ENCODE results near the gene ERP29.
"Not testable (repeated sequence)": the region's sequence is repeated elsewhere in the genome, so short reads cannot be mapped to it uniquely, and the experiment has no call there.

ERP29 gene

GRCh38 chr12:112012775-112013600 is at the start of gene ERP29, which contains the start of gene TMEM116:
Gene ERP29, plus strand, starts transcription at chr12:112013426. Its CDS starts 40 bp downstream, at chr12:112013466.
Gene TMEM116, minus strand, starts transcription at chr12:112013165. Its CDS starts 7,895 bp downstream, at chr12:112005270.
- in situ Hi-C loops (cut with HindIII; ENCODE audit: low sequenced_read_pairs) = no loop called here

- in situ Hi-C loops (cut with HindIII; ENCODE audit: low sequenced_read_pairs) = no loop called here
Observed at GRCh38 chr12:111964935-111965334, 48.3 kb upstream of the ERP29 start.

DNA sequence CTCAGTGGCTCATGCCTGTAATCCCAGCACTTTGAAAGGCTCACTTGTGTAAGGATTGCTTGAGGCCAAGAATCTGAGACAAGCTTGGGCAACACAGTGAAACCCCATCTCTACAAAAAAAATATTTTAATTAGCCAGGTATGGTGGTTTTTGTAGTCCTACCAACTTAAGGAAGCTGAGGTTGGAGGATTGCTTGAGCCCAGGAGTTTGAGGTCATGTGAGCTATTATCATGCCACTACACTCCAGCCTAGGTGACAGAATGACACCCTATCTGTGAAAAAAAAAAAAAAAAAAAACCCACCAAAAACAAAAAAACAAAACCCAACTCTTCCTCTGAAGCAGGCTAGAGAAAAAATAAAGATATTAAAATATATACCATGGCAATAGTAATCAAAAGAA is 41.4 kb upstream of the ERP29 start:
- in situ Hi-C loops (cut with HindIII; ENCODE audit: low sequenced_read_pairs) = no loop called here

- in situ Hi-C loops (cut with HindIII; ENCODE audit: low sequenced_read_pairs) = no loop called here
Observed at GRCh38 chr12:111975161-111975931, 37.9 kb upstream of the ERP29 start.

DNA sequence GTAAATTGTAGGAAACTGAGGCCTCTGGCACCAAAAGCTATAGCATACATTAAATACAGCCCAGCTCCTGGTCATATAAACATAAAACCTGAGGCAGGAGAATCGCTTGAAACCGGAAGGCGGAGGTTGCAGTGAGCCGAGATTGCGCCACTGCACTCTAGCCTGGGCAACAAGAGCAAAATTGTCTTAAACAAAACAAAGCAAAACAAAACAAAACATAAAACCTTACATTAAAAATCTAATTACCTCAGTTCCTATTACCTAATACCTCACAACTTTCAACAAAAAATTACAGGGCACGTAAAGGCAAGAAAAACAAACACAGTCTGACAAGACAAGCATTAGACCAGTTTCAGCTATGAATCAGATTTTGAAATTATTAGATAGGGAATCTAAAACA is 36.9 kb upstream of the ERP29 start:
- in situ Hi-C loops (cut with HindIII; ENCODE audit: low sequenced_read_pairs) = no loop called here

- in situ Hi-C loops (cut with HindIII; ENCODE audit: low sequenced_read_pairs) = no loop called here
Observed at GRCh38 chr12:111976860-111977259, 36.4 kb upstream of the ERP29 start.

- in situ Hi-C loops (cut with HindIII; ENCODE audit: low sequenced_read_pairs) = no loop called here
Observed at GRCh38 chr12:111978545-111978944, 34.7 kb upstream of the ERP29 start.

DNA sequence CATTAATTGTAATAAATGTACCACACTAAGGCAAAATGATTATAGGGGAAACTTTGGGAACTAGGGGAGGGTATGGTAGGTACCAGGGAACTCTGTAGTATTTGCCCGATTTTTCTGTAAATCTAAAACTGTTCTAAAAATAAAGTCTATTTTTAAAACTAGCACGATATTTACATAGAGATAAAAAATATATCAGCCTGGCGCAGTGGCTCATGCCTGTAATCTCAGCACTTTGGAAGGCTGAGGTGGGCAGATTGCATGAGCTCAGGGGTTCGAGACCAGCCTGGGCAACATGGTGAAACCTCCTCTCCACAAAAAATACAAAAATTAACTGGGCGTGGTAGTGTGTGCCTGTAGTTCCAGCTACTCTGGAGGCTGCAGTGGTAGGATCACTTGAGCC is 32.6 kb upstream of the ERP29 start:
- in situ Hi-C loops (cut with HindIII; ENCODE audit: low sequenced_read_pairs) = no loop called here

- in situ Hi-C loops (cut with HindIII; ENCODE audit: low sequenced_read_pairs) = no loop called here
Observed at GRCh38 chr12:111981987-111982386, 31.2 kb upstream of the ERP29 start.

- in situ Hi-C loops (cut with HindIII; ENCODE audit: low sequenced_read_pairs) = no loop called here
Observed at GRCh38 chr12:111984820-111985219, 28.4 kb upstream of the ERP29 start.

DNA sequence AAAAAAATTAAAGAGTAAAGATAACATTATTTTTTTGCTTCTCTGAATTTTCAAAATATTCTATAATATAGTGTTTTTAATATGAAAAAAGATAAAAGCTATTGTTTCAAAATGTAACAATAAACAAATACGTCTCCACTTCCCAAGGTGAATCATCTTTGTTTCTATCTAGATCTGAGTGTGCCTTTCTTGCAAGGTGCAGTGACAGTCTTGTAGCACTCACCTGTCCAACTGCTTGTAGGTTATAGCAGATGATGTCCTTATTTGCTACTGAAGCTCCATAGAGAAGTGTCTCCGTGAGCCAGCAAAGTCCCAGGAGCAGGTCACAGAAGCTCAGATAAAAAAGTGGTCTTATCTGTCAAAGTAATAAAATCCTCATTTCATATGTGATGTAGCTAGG is 21.7 kb upstream of the ERP29 start:
- in situ Hi-C loops (cut with HindIII; ENCODE audit: low sequenced_read_pairs) = no loop called here

DNA sequence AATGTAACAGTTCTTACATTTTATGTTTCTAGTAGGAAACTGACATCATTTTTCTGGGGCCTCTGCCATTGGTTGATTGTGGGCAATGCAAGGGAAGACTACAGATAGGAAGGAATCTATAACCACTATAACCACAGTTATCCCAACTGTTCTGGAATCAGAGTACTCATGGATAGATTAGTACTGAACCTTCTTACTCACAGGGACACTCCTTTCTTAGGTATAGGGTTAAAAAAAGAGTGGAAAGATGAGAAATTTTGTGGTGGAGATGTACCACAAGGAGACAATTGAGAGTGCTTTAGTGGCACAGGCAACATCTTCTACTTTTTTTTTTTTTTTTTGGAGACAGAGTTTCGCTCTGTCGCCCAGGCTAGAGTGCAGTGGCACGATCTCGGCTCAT is 21.3 kb upstream of the ERP29 start:
- in situ Hi-C loops (cut with HindIII; ENCODE audit: low sequenced_read_pairs) = no loop called here

- in situ Hi-C loops (cut with HindIII; ENCODE audit: low sequenced_read_pairs) = no loop called here
Observed at GRCh38 chr12:111992464-111992863, 20.8 kb upstream of the ERP29 start.

DNA sequence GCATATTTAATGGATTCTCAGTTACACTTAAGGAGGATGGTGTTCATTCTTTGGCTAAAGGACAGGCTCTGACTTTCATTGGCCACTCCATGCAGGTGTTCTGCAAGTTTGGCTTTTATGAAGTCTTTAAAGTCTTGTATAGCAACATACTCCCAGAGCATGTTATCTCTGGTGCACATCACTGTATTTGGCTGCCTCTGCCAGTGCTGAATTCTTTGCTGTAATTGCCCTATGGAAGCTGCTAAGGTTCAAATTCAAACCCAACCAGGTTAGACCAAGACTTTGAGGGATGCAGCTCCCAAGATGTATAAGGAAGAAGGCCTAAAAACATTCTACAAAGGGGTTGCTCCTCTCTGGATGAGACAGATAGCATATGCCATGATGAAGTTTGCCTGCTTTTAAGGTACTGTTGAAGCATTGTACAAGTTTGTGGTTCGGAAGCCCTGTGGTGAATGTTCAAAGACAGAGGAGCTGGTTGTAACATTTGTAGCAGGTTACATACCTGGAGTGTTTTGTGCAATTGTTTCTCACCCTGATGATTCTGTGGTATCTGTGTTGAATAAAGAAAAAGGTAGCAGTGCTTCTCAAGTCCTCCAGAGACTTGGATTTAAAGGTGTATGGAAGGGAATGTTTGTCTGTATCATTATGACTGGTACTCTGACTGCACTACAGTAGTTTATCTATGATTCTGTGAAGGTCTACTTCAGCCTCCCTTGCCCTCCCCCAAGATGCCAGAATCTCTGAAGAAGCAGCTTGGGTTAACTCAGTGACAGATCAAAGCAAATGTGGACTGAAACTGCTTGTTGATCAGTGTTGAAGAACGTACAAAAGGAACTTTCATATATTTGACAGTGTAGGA is 19.7 kb upstream of the ERP29 start:
- in situ Hi-C loops (cut with HindIII; ENCODE audit: low sequenced_read_pairs) = no loop called here

DNA sequence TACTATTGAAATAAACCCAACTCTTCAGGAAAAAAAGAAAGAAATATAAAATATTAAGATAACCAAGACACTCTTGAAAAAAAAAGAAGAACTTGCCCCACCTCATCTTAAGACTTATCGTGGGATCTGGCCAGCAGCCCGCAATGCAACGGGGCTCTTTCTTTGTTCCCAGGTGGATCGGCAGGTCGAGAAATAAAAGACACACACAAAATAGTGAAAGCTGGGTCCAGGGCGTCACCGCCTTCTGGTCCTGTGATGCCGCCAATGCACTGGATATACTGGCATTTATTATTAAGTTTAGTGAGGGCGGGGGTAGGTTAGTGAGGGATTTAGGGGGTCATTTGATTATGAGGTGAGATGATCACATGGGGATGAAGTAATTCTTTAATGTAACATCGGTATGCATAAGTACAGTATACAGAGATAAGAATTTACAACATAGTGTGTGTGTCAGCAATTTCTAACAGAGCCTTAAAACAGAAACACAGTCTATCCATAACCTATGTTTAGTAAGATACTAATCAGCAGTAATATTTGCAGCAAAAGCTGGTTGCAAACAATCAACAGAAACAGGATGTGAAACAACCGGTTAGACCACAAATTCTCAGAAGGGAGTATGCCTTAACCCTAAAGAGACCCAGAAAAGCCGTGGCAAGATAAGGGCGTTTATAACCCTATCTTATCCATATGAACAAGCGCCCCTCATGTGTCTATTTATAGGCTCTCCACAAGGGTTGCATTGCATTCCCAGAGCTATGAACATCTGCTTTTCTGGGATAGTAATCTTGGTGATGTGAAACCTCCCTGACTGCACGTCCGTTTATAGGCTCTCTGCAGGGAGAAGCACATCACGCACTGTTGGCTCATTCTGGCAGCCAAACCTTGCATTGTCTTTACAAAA is 18.8 kb upstream of the ERP29 start:
- in situ Hi-C loops (cut with HindIII; ENCODE audit: low sequenced_read_pairs) = not testable (repeated sequence)

DNA sequence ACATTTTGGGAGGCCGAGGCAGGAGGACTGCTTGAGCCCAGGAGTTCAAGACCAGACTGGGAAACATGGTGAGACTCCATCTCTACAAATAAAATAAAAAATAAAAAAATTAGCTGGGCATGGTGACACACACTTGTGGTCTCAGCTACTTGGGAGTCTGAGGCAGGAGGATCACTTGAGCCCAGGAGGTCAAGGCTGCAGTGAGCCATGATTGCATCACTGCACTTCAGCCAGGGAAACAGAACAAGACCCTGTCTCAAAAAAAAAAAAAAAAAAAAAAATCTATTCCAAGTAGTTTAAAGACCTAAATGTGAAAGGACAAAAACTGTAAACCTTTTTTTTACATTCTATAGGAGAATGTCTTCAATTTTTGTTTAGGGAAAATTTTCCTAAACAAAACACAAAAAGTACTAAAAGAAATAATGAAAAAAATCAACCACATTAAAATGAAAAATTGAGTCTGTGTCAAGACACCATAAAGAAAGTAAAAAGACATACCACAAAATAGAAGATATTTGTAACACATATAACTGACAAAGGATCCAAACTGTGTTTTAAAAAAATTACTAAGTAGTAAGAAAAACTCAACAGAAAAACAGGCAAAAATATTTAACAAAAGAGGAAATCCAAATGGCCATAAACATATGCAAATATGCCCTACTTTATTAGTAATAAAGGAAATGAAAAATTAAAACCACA is 17.3 kb upstream of the ERP29 start:
- in situ Hi-C loops (cut with HindIII; ENCODE audit: low sequenced_read_pairs) = no loop called here

DNA sequence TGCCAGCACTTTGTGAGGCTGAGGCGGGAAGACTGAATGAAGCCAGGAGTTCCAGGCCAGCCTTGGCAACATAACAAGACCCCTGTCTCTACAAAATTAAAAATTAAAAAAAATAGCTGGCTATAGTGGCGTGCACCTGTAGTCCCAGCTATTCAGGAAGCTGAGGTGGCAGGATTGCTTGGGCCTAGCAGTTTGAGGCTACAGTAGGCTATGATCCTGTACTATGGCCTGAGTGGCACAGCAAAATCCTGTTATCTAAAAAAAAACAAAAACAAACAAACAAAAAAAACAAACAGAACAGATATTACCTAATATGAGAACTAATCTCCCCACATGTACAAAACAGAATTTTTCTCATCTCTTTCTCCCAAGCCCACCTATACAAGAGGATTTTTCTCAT is 15.9 kb upstream of the ERP29 start:
- in situ Hi-C loops (cut with HindIII; ENCODE audit: low sequenced_read_pairs) = no loop called here

DNA sequence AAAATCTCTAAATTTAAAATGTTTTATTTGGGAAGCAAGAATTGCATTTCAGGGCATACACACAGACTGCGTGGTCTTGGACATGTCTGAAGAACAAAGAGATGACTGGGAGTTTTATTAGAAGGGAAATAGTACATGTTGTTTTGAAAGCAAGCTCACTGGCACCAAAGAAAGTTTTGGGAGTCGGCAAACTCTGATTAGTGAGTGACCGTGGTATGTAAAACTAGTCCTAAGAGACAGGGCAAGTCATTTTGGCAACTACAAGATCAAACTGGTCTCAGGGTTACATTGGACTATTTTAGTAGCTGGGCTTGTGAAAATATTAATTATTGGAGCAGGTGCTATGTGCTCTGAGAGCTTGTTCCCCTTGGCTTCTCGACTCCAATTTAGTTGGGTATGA is 15.2 kb upstream of the ERP29 start:
- in situ Hi-C loops (cut with HindIII; ENCODE audit: low sequenced_read_pairs) = no loop called here

DNA sequence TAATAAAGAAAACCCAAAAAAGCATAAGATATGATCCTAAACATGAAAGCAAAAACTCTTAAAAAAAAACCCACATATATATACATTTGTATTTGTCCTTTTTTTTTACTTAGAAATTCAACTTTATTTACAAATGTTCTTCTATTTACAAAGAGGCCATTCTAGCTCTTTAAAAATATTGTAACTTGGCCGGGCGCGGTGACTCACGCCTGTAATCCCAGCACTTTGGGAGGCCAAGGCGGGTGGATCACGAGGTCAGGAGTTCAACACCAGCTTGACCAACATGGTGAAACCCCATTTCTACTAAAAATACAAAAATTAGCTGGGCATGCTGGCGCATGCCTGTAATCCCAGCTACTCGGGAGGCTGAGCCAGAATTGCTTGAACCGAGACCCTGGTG is 14.1 kb upstream of the ERP29 start:
- in situ Hi-C loops (cut with HindIII; ENCODE audit: low sequenced_read_pairs) = not testable (repeated sequence)

- in situ Hi-C loops (cut with HindIII; ENCODE audit: low sequenced_read_pairs) = no loop called here
Observed at GRCh38 chr12:112000820-112001219, 12.4 kb upstream of the ERP29 start.

Measured in DLD1 (cell line).